HL-60 (cell line): Measurements from ENCODE around the gene FXYD2.

ENCODE experiments used
- DNase-seq, 2 experiments: peaks; one replicate each; pipeline ENCODE4 v3.0.0-alpha.2; 2010 to 2020; ENCODE audit warnings: low read depth in 1 of 2, low spot score in 1 of 2
- H3K27ac ChIP-seq: fragments of 250-450 bp; sonication (Bioruptor Pico); replicated peaks from 2 replicates; pipeline ENCODE4 v1.5.1; 2020; ENCODE audit warnings: mild to moderate bottlenecking, moderate library complexity
- H3K27me3 ChIP-seq: fragments of 250-450 bp; sonication (Bioruptor Pico); 2 replicates; pipeline ENCODE4 v1.5.1; 2021; ENCODE audit warnings: mild to moderate bottlenecking, moderate library complexity; ENCODE audit not compliant: insufficient read depth, poor library complexity, severe bottlenecking
- H3K4me3 ChIP-seq: replicated peaks from 2 replicates; pipeline ENCODE4 v1.5.1; 2011; ENCODE audit warnings: mild to moderate bottlenecking, control low read depth, low read length; ENCODE audit not compliant: insufficient read depth
- GABPA ChIP-seq: IDR thresholded peaks from 2 replicates; pipeline ENCODE4 v1.6.1; 2012; ENCODE audit warnings: low read depth
- POLR2AphosphoS5 ChIP-seq: IDR thresholded peaks from 2 replicates; pipeline ENCODE4 v1.6.1; 2012; ENCODE audit warnings: low read depth
- SPI1 ChIP-seq: IDR thresholded peaks from 2 replicates; pipeline ENCODE4 v1.6.1; 2012; ENCODE audit warnings: low read depth, mild to moderate bottlenecking, borderline replicate concordance
- TF ChIP-seq, protein P1 (sequence below): IDR thresholded peaks from one replicate; pipeline ENCODE4 v1.5.1; 2011; ENCODE audit warnings: low read length, control low read depth, inconsistent platforms; ENCODE audit not compliant: insufficient read depth
- TF ChIP-seq, protein P2 (sequence below): IDR thresholded peaks from 2 replicates; pipeline ENCODE4 v1.6.1; 2012; ENCODE audit warnings: low read depth; ENCODE audit not compliant: insufficient replicate concordance

Gene FXYD2

DNA sequence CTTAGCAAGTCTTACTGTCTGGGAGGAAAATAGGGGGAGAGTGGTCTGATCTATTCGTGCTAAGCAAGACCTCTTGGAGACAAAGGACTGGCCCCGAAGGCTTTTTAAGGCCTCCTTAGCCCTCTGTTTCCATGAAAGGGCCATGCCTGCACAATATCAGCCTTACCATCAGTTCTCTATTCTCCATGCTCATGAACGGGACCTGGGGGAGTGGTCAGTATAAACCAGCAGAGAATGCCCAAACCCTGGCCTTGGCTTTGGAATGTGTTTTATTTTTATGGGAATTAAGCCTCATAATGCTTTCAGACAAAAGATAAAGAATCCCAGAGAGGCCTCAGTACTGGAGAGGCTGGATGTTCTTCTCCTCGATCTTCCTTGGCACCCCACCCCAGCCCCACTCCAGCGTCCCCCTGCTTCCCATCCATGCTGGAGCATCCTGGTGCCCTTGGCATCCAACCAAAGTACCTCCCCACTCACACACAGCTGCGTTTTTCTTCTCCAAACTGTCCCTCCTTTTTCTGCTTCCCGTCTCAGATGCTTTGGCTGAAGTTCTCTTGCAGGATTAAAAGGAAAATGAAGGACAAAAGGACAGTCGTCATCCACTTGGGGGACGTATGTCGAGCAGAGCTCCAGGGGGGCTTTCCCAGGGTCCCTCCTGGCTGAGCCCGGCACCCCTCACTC is 33.3 kb upstream of the FXYD2 start:
- Histone ChIP-seq H3K27me3 (no peaks in the 10 kb centered on the region), H3K27ac (no peak overlapping the region), H3K4me3 (no peak overlapping the region)
- no peak for DNase-seq
- no peak for TF ChIP-seq GABPA
- TF ChIP-seq, protein P1, sequence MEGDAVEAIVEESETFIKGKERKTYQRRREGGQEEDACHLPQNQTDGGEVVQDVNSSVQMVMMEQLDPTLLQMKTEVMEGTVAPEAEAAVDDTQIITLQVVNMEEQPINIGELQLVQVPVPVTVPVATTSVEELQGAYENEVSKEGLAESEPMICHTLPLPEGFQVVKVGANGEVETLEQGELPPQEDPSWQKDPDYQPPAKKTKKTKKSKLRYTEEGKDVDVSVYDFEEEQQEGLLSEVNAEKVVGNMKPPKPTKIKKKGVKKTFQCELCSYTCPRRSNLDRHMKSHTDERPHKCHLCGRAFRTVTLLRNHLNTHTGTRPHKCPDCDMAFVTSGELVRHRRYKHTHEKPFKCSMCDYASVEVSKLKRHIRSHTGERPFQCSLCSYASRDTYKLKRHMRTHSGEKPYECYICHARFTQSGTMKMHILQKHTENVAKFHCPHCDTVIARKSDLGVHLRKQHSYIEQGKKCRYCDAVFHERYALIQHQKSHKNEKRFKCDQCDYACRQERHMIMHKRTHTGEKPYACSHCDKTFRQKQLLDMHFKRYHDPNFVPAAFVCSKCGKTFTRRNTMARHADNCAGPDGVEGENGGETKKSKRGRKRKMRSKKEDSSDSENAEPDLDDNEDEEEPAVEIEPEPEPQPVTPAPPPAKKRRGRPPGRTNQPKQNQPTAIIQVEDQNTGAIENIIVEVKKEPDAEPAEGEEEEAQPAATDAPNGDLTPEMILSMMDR = no peak
- TF ChIP-seq SPI1 = no peak
- TF ChIP-seq, protein P2, sequence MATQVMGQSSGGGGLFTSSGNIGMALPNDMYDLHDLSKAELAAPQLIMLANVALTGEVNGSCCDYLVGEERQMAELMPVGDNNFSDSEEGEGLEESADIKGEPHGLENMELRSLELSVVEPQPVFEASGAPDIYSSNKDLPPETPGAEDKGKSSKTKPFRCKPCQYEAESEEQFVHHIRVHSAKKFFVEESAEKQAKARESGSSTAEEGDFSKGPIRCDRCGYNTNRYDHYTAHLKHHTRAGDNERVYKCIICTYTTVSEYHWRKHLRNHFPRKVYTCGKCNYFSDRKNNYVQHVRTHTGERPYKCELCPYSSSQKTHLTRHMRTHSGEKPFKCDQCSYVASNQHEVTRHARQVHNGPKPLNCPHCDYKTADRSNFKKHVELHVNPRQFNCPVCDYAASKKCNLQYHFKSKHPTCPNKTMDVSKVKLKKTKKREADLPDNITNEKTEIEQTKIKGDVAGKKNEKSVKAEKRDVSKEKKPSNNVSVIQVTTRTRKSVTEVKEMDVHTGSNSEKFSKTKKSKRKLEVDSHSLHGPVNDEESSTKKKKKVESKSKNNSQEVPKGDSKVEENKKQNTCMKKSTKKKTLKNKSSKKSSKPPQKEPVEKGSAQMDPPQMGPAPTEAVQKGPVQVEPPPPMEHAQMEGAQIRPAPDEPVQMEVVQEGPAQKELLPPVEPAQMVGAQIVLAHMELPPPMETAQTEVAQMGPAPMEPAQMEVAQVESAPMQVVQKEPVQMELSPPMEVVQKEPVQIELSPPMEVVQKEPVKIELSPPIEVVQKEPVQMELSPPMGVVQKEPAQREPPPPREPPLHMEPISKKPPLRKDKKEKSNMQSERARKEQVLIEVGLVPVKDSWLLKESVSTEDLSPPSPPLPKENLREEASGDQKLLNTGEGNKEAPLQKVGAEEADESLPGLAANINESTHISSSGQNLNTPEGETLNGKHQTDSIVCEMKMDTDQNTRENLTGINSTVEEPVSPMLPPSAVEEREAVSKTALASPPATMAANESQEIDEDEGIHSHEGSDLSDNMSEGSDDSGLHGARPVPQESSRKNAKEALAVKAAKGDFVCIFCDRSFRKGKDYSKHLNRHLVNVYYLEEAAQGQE = no peak
- TF ChIP-seq POLR2AphosphoS5 = no peak

DNA sequence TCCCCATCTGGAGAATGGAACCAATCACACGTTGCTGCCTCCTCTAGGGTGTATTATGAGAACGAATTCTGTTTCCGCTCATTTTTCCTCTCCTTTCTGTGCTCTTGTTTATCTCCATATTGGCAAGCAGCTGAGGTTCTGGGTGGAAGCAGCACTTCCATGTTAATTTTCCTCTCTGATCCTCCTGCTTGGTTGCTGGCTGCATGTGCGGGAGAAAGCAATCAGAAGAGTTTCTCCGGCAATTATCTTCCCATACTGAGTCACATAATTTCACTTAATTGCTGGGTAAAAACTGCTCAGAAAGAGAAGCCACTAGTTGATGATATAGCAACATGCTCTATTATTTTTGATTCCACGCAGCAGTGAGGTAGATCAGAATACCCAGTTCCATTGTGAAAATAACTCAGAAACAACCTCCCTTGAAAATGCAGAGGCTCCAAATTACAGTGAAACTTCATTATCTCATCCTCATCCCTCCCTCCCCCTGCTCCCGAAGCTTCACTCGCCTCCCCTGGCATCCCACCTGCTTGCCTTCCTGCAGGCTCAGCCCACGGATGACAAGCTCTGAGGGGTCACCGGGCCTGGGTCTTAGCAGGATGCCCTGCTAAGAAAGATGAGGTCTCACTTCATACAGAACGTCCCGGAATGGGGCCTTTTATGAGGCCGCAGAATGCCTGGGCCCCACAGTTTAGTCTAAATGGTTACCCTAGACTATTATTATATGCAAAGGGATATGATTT is 31.5 kb upstream of the FXYD2 start:
- TF ChIP-seq POLR2AphosphoS5 (no peak), GABPA (no peak), SPI1 (no peak)
- TF ChIP-seq, protein P2 = no peak
- TF ChIP-seq, protein P1 = no peak
- H3K27ac ChIP-seq = no peak overlapping the region
- H3K4me3 ChIP-seq = no peak overlapping the region
- DNase-seq = no peak
- no peaks in the 10 kb centered on the region for H3K27me3 ChIP-seq

DNA sequence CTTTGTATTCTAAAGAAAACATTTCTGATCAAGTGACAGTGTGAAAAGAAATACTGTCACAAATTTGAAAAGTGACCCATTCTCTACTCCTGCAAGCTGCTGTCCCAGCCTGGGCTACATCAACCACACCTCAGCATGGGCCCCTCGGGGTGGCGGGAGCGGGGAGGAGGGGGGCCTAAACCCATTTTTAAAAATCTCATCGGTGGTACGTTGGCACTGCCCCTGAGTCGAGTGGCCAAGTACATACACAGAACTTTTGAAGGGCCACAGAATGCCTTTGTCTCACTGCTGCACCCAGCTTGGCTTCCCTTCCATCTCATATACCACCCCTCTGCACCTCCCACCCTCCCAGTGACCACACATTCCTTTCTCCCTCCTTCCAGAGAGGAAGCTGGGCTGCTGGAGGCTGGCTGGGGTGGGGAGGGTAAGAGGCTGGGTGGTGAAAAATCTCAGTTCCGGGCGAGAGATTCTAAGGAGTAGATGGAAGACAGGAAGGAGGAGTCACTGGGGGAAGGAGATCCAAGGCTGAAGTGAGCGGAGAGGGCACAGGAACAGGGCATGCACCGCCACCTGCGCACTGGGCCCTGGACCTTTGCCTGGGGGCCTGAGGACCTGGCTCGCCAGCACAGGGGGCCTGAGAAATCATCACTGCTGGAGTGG is 30.8 kb upstream of the FXYD2 start:
- no peak for DNase-seq
- H3K27me3 ChIP-seq = no peaks in the 10 kb centered on the region
- H3K4me3 ChIP-seq = no peak overlapping the region
- TF ChIP-seq POLR2AphosphoS5 (no peak), GABPA (no peak), SPI1 (no peak)
- TF ChIP-seq, protein P2 = no peak
- TF ChIP-seq, protein P1 = no peak
- H3K27ac ChIP-seq = no peak overlapping the region
